ENCODE results near the gene STARD5.

Gene STARD5

DNA sequence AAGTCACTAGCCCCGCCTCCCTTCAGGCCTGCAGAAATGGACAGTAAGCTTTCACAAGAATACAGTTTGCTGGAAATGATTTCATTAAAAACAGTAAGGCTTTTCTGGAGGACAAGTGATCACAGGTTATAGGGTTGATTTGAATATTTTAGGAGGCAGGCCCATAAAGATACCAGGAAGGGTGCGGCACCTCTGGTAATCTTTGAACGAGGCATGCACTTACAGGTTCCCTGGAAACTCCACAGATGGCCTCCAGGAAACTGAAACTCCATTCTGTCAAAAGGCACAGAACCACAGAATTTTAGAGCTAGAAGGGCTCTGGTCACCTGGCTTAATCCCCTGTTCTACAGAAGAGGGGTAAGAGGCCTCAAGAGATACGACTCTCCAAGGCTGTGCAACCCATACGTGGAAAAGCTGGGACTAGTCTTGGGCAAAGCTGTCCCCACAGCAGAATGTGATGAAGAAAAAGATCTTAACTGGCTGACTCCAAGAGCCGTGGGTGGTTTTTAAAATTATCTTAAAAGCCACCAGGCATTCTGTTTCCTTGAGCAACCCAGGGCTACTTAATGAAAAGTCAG is 1.2 kb downstream of the STARD5 start:
- H3K4me1 ChIP-seq (ENCODE audit: control insufficient read depth, insufficient read depth, low read depth, low read length), result peaks cover 17% of the 10 kb centered on the region
- H3K4me3 ChIP-seq (ENCODE audit: insufficient read depth in 1 of 2, low read depth in 1 of 2, low read length in 2 of 2), result peak overlapping the region in 1 of 2 experiments; percentile 96
- no peak overlapping the region for H3K4ac ChIP-seq (ENCODE audit: low read depth in 1 of 2, low read length in 2 of 2)
- H2BK120ac ChIP-seq (ENCODE audit: low read depth, low read length), result no peak overlapping the region
- H4K91ac ChIP-seq (ENCODE audit: low read length), result no peak overlapping the region
- H2AFZ ChIP-seq (ENCODE audit: low read depth, low read length), result no peak overlapping the region
- no peak overlapping the region for H2BK12ac ChIP-seq (ENCODE audit: low read length in 2 of 2)
- no peak overlapping the region for H2BK15ac ChIP-seq (ENCODE audit: low read depth, poor library complexity, severe bottlenecking)
- no peak for DNase-seq
- peak overlapping the region; percentile 93 for H3K9ac ChIP-seq (ENCODE audit: low read length)
- H3K27ac ChIP-seq (ENCODE audit: low read length, poor library complexity, severe bottlenecking), result no peak overlapping the region
- H2AK5ac ChIP-seq (ENCODE audit: low read length, severe bottlenecking), result peak overlapping the region; percentile 47
- H3K27me3 ChIP-seq (ENCODE audit: control insufficient read depth in 1 of 2, insufficient read depth in 1 of 2, low read length in 2 of 2), result no peaks in the 10 kb centered on the region
- no peak overlapping the region for H2BK5ac ChIP-seq (ENCODE audit: low read depth, low read length, poor library complexity, severe bottlenecking)
- H3K9me3 ChIP-seq (ENCODE audit: control insufficient read depth, low read length), result no peaks in the 10 kb centered on the region
- H3K36me3 ChIP-seq (ENCODE audit: control insufficient read depth in 1 of 2, insufficient read depth in 2 of 2, low read depth in 1 of 2, low read length in 2 of 2), result peaks cover 25 to 42% of the 10 kb centered on the region in 2 experiments
- no peak overlapping the region for H3K18ac ChIP-seq (ENCODE audit: low read depth in 1 of 2, low read length in 2 of 2)
- WGBS, result 94% methylated on average over 6 of the region's 6 CpGs
- H3K4me2 ChIP-seq (ENCODE audit: low read length, poor library complexity, severe bottlenecking), result peak overlapping the region; percentile 1
- no peak overlapping the region for H4K8ac ChIP-seq (ENCODE audit: low read length)
- H3K23ac ChIP-seq (ENCODE audit: low read length in 2 of 2), result no peak overlapping the region
- peaks cover 7% of the 10 kb centered on the region for H3K79me1 ChIP-seq (replicated peaks; ENCODE audit: low read length, poor library complexity, severe bottlenecking)
- H3K14ac ChIP-seq (ENCODE audit: low read length in 2 of 2), result no peak overlapping the region

DNA sequence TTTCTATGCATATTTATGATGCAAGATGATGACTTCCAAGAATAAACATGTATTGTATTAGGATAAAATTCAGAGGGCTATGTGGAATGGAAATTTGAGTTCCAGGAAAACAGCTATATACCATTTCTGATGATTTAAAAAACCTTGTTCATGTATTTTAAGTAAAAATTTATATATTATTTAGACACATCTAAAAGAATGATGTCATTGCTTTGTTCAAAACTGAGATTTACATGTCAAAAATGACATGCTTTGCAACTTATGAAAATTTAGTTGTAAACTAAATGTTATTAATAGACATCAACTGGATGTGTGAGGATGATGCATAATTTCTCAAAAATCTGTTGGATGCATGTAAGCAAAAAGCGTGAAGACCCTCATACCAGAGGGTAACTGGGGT is 2.3 kb downstream of the STARD5 start:
- Histone ChIP-seq H2BK12ac (ENCODE audit: low read length in 2 of 2) (no peak overlapping the region), H3K27ac (ENCODE audit: low read length, poor library complexity, severe bottlenecking) (no peak overlapping the region), H3K79me1 (replicated peaks; ENCODE audit: low read length, poor library complexity, severe bottlenecking) (peaks cover 7% of the 10 kb centered on the region), H2AK5ac (ENCODE audit: low read length, severe bottlenecking) (no peak overlapping the region), H3K4me2 (ENCODE audit: low read length, poor library complexity, severe bottlenecking) (no peak overlapping the region), H4K8ac (ENCODE audit: low read length) (no peak overlapping the region), H3K4me3 (ENCODE audit: insufficient read depth in 1 of 2, low read depth in 1 of 2, low read length in 2 of 2) (peak overlapping the region in 1 of 2 experiments; percentile 96), H2BK15ac (ENCODE audit: low read depth, poor library complexity, severe bottlenecking) (no peak overlapping the region), H3K9me3 (ENCODE audit: control insufficient read depth, low read length) (no peaks in the 10 kb centered on the region), H4K91ac (ENCODE audit: low read length) (no peak overlapping the region), H3K14ac (ENCODE audit: low read length in 2 of 2) (no peak overlapping the region), H3K9ac (ENCODE audit: low read length) (no peak overlapping the region), H3K4me1 (ENCODE audit: control insufficient read depth, insufficient read depth, low read depth, low read length) (peaks cover 17% of the 10 kb centered on the region), H3K23ac (ENCODE audit: low read length in 2 of 2) (no peak overlapping the region), H3K27me3 (ENCODE audit: control insufficient read depth in 1 of 2, insufficient read depth in 1 of 2, low read length in 2 of 2) (no peaks in the 10 kb centered on the region), H3K4ac (ENCODE audit: low read depth in 1 of 2, low read length in 2 of 2) (no peak overlapping the region), H3K18ac (ENCODE audit: low read depth in 1 of 2, low read length in 2 of 2) (no peak overlapping the region), H2AFZ (ENCODE audit: low read depth, low read length) (no peak overlapping the region), H2BK120ac (ENCODE audit: low read depth, low read length) (no peak overlapping the region), H2BK5ac (ENCODE audit: low read depth, low read length, poor library complexity, severe bottlenecking) (no peak overlapping the region), H3K36me3 (ENCODE audit: control insufficient read depth in 1 of 2, insufficient read depth in 2 of 2, low read depth in 1 of 2, low read length in 2 of 2) (peaks cover 32 to 50% of the 10 kb centered on the region in 2 experiments)
- no peak for DNase-seq
- WGBS, result 72% methylated on average over 1 of the region's 1 CpG

DNA sequence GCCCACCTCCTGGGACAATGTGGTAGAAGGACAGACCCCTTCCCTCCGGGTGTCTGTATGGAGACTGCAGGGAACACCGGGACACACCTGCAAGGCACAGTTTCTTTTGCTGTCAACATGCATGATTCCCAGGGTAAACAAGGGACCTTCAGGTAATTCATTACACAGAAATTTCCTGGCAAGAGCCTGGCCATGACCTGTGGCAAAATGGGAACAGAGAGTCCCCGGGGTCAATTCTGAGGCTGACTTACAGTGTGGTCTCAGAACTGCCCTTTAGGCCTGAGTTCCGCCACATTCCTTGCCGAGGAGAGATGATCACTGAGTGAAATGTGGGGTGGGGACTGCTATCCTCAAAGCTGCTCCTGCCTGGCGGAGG is 6.3 kb downstream of the STARD5 start:
- Histone ChIP-seq H3K23ac (ENCODE audit: low read length in 2 of 2) (no peak overlapping the region), H2AK5ac (ENCODE audit: low read length, severe bottlenecking) (no peak overlapping the region), H3K18ac (ENCODE audit: low read depth in 1 of 2, low read length in 2 of 2) (no peak overlapping the region), H3K27me3 (ENCODE audit: control insufficient read depth in 1 of 2, insufficient read depth in 1 of 2, low read length in 2 of 2) (no peaks in the 10 kb centered on the region), H4K91ac (ENCODE audit: low read length) (no peak overlapping the region), H3K4me2 (ENCODE audit: low read length, poor library complexity, severe bottlenecking) (no peak overlapping the region), H2BK5ac (ENCODE audit: low read depth, low read length, poor library complexity, severe bottlenecking) (no peak overlapping the region), H4K8ac (ENCODE audit: low read length) (no peak overlapping the region), H3K79me1 (replicated peaks; ENCODE audit: low read length, poor library complexity, severe bottlenecking) (no peaks in the 10 kb centered on the region), H3K36me3 (ENCODE audit: control insufficient read depth in 1 of 2, insufficient read depth in 2 of 2, low read depth in 1 of 2, low read length in 2 of 2) (peaks cover 42 to 69% of the 10 kb centered on the region in 2 experiments), H3K9ac (ENCODE audit: low read length) (no peak overlapping the region), H2BK120ac (ENCODE audit: low read depth, low read length) (no peak overlapping the region), H3K4me3 (ENCODE audit: insufficient read depth in 1 of 2, low read depth in 1 of 2, low read length in 2 of 2) (no peak overlapping the region), H3K9me3 (ENCODE audit: control insufficient read depth, low read length) (no peaks in the 10 kb centered on the region), H3K14ac (ENCODE audit: low read length in 2 of 2) (no peak overlapping the region), H2BK12ac (ENCODE audit: low read length in 2 of 2) (no peak overlapping the region), H3K4me1 (ENCODE audit: control insufficient read depth, insufficient read depth, low read depth, low read length) (peaks cover 10% of the 10 kb centered on the region), H3K4ac (ENCODE audit: low read depth in 1 of 2, low read length in 2 of 2) (no peak overlapping the region), H2BK15ac (ENCODE audit: low read depth, poor library complexity, severe bottlenecking) (no peak overlapping the region), H3K27ac (ENCODE audit: low read length, poor library complexity, severe bottlenecking) (no peak overlapping the region), H2AFZ (ENCODE audit: low read depth, low read length) (no peak overlapping the region)
- 92% methylated on average over 6 of the region's 6 CpGs for WGBS
- DNase-seq, result no peak

DNA sequence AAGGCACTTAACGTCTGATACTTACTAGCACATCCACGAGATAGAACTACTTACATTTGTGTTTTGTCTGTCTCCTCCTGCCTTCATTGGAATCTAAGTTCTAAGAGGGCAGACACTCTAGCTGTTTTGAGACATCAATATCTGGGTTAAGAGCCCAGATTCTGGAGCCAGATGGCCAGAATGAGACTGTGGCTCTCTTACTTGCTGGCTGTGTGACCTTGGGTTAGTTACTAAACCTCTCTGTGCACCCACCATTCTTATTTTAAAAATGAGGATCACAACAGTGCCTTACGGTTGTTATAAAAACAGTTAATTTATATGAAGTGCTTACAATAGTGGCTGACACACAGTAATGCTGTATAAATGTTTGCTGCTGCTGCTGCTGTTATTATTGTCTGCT is 7.7 kb downstream of the STARD5 start:
- Histone ChIP-seq H4K8ac (ENCODE audit: low read length) (no peak overlapping the region), H3K9ac (ENCODE audit: low read length) (no peak overlapping the region), H3K4me2 (ENCODE audit: low read length, poor library complexity, severe bottlenecking) (no peak overlapping the region), H4K91ac (ENCODE audit: low read length) (no peak overlapping the region), H2BK15ac (ENCODE audit: low read depth, poor library complexity, severe bottlenecking) (no peak overlapping the region), H2BK5ac (ENCODE audit: low read depth, low read length, poor library complexity, severe bottlenecking) (no peak overlapping the region), H3K23ac (ENCODE audit: low read length in 2 of 2) (no peak overlapping the region), H3K36me3 (ENCODE audit: control insufficient read depth in 1 of 2, insufficient read depth in 2 of 2, low read depth in 1 of 2, low read length in 2 of 2) (peaks cover 50 to 65% of the 10 kb centered on the region in 2 experiments), H3K4me3 (ENCODE audit: insufficient read depth in 1 of 2, low read depth in 1 of 2, low read length in 2 of 2) (no peak overlapping the region), H3K18ac (ENCODE audit: low read depth in 1 of 2, low read length in 2 of 2) (no peak overlapping the region), H3K9me3 (ENCODE audit: control insufficient read depth, low read length) (no peaks in the 10 kb centered on the region), H3K27ac (ENCODE audit: low read length, poor library complexity, severe bottlenecking) (no peak overlapping the region), H3K27me3 (ENCODE audit: control insufficient read depth in 1 of 2, insufficient read depth in 1 of 2, low read length in 2 of 2) (no peaks in the 10 kb centered on the region), H3K4ac (ENCODE audit: low read depth in 1 of 2, low read length in 2 of 2) (no peak overlapping the region), H3K79me1 (replicated peaks; ENCODE audit: low read length, poor library complexity, severe bottlenecking) (no peaks in the 10 kb centered on the region), H2AK5ac (ENCODE audit: low read length, severe bottlenecking) (no peak overlapping the region), H3K4me1 (ENCODE audit: control insufficient read depth, insufficient read depth, low read depth, low read length) (peaks cover 8% of the 10 kb centered on the region), H3K14ac (ENCODE audit: low read length in 2 of 2) (no peak overlapping the region), H2BK120ac (ENCODE audit: low read depth, low read length) (no peak overlapping the region), H2BK12ac (ENCODE audit: low read length in 2 of 2) (no peak overlapping the region), H2AFZ (ENCODE audit: low read depth, low read length) (no peak overlapping the region)
- DNase-seq, result no peak
- 89% methylated on average over 3 of the region's 3 CpGs for WGBS
